Testis (tissue), 3 donors: ENCODE data around the gene ELMO2. TPM values are rescaled to one million over a fixed set of nuclear protein-coding genes. Genes with fewer than 3 reads are reported as not detected.

Source experiments
- DNase-seq: peaks from one replicate; pipeline ENCODE4 v3.0.0-alpha.2; 2019
- H3K27ac ChIP-seq, 2 donors: fragments of 200-600 bp; sonication (generic); one replicate each; pipeline ENCODE4 v1.5.1; 2019
- H3K27me3 ChIP-seq: fragments of 200-600 bp; sonication (generic); one replicate; pipeline ENCODE4 v1.5.1; 2019
- H3K36me3 ChIP-seq: fragments of 200-600 bp; sonication (generic); one replicate; pipeline ENCODE4 v1.5.1; 2017; ENCODE audit warnings: low read depth; ENCODE audit errors: missing control alignments
- H3K4me1 ChIP-seq: fragments of 200-600 bp; sonication (generic); one replicate; pipeline ENCODE4 v1.5.1; 2019
- H3K4me3 ChIP-seq, 2 donors: fragments of 200-600 bp; sonication (generic); one replicate each; pipeline ENCODE4 v1.5.1; 2017 to 2019
- H3K9me3 ChIP-seq: fragments of 200-600 bp; sonication (generic); one replicate; pipeline ENCODE4 v1.5.1; 2017
- CTCF ChIP-seq, 3 experiments: fragments of 450-650 bp in 2 of 3; fragments of 200-600 bp in 1 of 3; sonication (generic) in 1 of 3; IDR thresholded peaks; one replicate each; pipeline ENCODE4 v1.5.1; 2016 to 2019; ENCODE audit warnings: antibody characterized with exemption in 3 of 3, mild to moderate bottlenecking in 2 of 3, moderate library complexity in 1 of 3
- POLR2A ChIP-seq: fragments of 450-650 bp; IDR thresholded peaks from one replicate; pipeline ENCODE4 v1.6.1; 2017; ENCODE audit warnings: antibody characterized with exemption, mild to moderate bottlenecking, moderate library complexity
- WGBS, 2 donors: methylation state at CpG; one replicate each; pipeline ENCODE4 v1.1.5; 2018; 5-methylcytosine and 5-hydroxymethylcytosine counted together
- intact Hi-C: fragments of 100-400 bp; cut with DNase I; formaldehyde crosslinking; loops from one replicate; pipeline ENCODE4 v1.15.1; 2023; ENCODE audit warnings: low total_unique reads
- polyA plus RNA-seq: library from polyadenylated mRNA; stranded (reverse); fragments of 350-450 nt; fragmentation: Illumina TruSeq; extraction: RNeasy Lipid Tissue Mini Kit (QIAGEN cat#74804); gene quantifications from one replicate; pipeline ENCODE4 v1.2.3, GENCODE V29; 2014; ENCODE audit warnings: low read depth, low replicate concordance; ENCODE audit not compliant: insufficient read depth
- total RNA-seq, 2 donors: library from RNA; depleted of rRNA; stranded (reverse); fragments of >200 nt; gene quantifications; one replicate each; pipeline ENCODE4 v1.2.3, GENCODE V29; 2016

ELMO2 gene
- total and polyA plus RNA-seq, 3 donors from 2014 or later, result 78.8 to 128 (median 120) TPM

DNA sequence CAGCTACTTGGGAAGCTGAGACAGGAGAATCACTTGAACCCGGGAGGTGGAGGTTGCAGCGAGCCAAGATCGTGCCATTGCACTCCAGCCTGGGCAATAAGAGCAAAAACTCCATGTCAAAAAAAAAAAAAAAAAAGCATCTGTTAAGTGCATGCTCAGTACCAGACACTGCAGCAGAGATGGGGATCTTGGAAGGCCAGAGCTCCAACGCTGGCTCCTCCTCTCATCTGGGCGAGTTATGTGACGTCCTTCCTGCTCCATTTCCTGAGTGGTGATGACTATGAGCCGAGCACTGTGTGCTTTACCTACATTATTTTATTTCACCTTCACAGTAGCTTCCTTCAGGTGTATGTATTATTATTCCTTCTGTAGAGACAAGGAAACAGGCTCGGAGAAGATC lies 59.6 kb downstream of the ELMO2 start:
- intact Hi-C loops, result loop anchor here (10.0 kb wide), 1 partner anchor 212 kb away; no protein-coding TSS in a partner anchor
- Histone ChIP-seq H3K36me3 (no peaks in the 10 kb centered on the region), H3K4me1 (peaks cover 26% of the 10 kb centered on the region)

GRCh38 chr20:46344488-46345162 lies 61.8 kb downstream of the ELMO2 start:
- Histone ChIP-seq H3K9me3 (no peaks in the 10 kb centered on the region), H3K27ac (no peak overlapping the region), H3K36me3 (no peaks in the 10 kb centered on the region), H3K27me3 (no peaks in the 10 kb centered on the region), H3K4me1 (peaks cover 14% of the 10 kb centered on the region), H3K4me3 (no peak overlapping the region)
- 63 to 87% methylated on average over 8 of the region's 8 CpGs for WGBS, 2 donors
- DNase-seq, result no peak
- intact Hi-C loops, result loop anchor here (10.0 kb wide), 1 partner anchor 210 kb away; no protein-coding TSS in a partner anchor
- no peak for TF ChIP-seq CTCF (IDR thresholded peaks at IDR 0.05)
- TF ChIP-seq POLR2A, result no peak

More for the DNA sequence above, 59.6 kb downstream of the ELMO2 start:
- H3K27ac ChIP-seq, result no peak overlapping the region
- no peak for DNase-seq
- WGBS, 2 donors, result 83 to 91% methylated on average over 8 of the region's 8 CpGs
- TF ChIP-seq POLR2A (no peak), CTCF (IDR thresholded peaks at IDR 0.05) (no peak)
- H3K4me3 ChIP-seq, result no peak overlapping the region
- H3K27me3 ChIP-seq, result no peaks in the 10 kb centered on the region
- no peaks in the 10 kb centered on the region for H3K9me3 ChIP-seq

GRCh38 chr20:46343975-46344357 lies 62.4 kb downstream of the ELMO2 start:
- peaks cover 14% of the 10 kb centered on the region for H3K4me1 ChIP-seq
- H3K9me3 ChIP-seq, result no peaks in the 10 kb centered on the region
- no peaks in the 10 kb centered on the region for H3K36me3 ChIP-seq
- H3K4me3 ChIP-seq, result no peak overlapping the region
- H3K27ac ChIP-seq, result no peak overlapping the region
- DNase-seq, result no peak
- 55 to 66% methylated on average over 2 of the region's 2 CpGs for WGBS, 2 donors
- H3K27me3 ChIP-seq, result no peaks in the 10 kb centered on the region
- intact Hi-C loops, result loop anchor here (10.0 kb wide), 1 partner anchor 209 kb away; no protein-coding TSS in a partner anchor
- TF ChIP-seq CTCF (IDR thresholded peaks at IDR 0.05) (no peak), POLR2A (no peak)

- peaks cover 10% of the 10 kb centered on the region for H3K4me1 ChIP-seq
- no peak for TF ChIP-seq CTCF (IDR thresholded peaks at IDR 0.05)
- TF ChIP-seq POLR2A, result no peak
- H3K9me3 ChIP-seq, result no peaks in the 10 kb centered on the region
- intact Hi-C loops, result loop anchor here (10.0 kb wide), 1 partner anchor 209 kb away; no protein-coding TSS in a partner anchor
- DNase-seq, result no peak
- H3K36me3 ChIP-seq, result no peaks in the 10 kb centered on the region
- no peak overlapping the region for H3K4me3 ChIP-seq
- no peaks in the 10 kb centered on the region for H3K27me3 ChIP-seq
- 33 to 40% methylated on average over 17 of the region's 17 CpGs for WGBS, 2 donors
- no peak overlapping the region for H3K27ac ChIP-seq
Observed at GRCh38 chr20:46343348-46343974, 63.0 kb downstream of the ELMO2 start.
